MM.1S (cell line): ENCODE results near the gene BEND6.
"Not testable (repeated sequence)": the region's sequence is repeated elsewhere in the genome, so short reads cannot be mapped to it uniquely, and the experiment has no call there.

Source experiments
- EZH2 ChIP-seq: fragments of 300-600 bp; sonication (generic); optimal IDR thresholded peaks from 2 replicates; pipeline ENCODE3; 2017; ENCODE audit warnings: low read depth, mild to moderate bottlenecking, antibody characterized with exemption, low read length, mixed read lengths
- EZH2phosphoT487 ChIP-seq: fragments of 300-600 bp; sonication (generic); IDR thresholded peaks from 2 replicates; pipeline ENCODE4 v1.6.1; 2018; ENCODE audit warnings: antibody characterized with exemption, low read length
- TF ChIP-seq, protein P1 (sequence below): fragments of 300-600 bp; sonication (generic); IDR thresholded peaks from 2 replicates; pipeline ENCODE4 v1.5.1; 2016; ENCODE audit warnings: antibody characterized with exemption, low read length, mixed read lengths

DNA sequence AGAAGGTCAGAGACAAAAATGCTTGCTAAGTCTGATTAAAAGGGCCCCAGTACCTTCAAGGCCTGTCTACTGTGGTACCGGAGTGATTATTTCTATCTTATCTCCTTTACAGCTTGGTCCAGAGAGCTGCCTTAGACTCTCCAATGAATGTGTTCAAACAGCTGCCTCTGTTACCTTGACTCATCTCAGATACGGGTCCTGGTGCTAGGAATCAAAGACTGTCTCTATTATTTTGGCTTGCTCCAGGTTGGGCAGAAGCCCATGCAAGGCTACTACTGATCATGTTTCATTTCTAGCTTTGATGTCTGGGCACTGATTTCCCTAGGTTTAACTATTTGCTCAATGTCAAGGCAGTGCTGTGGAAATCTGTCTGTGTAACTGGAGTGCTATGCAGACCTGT lies 53.2 kb downstream of the BEND6 start:
- TF ChIP-seq EZH2, EZH2phosphoT487: not testable (repeated sequence)
- TF ChIP-seq, protein P1, sequence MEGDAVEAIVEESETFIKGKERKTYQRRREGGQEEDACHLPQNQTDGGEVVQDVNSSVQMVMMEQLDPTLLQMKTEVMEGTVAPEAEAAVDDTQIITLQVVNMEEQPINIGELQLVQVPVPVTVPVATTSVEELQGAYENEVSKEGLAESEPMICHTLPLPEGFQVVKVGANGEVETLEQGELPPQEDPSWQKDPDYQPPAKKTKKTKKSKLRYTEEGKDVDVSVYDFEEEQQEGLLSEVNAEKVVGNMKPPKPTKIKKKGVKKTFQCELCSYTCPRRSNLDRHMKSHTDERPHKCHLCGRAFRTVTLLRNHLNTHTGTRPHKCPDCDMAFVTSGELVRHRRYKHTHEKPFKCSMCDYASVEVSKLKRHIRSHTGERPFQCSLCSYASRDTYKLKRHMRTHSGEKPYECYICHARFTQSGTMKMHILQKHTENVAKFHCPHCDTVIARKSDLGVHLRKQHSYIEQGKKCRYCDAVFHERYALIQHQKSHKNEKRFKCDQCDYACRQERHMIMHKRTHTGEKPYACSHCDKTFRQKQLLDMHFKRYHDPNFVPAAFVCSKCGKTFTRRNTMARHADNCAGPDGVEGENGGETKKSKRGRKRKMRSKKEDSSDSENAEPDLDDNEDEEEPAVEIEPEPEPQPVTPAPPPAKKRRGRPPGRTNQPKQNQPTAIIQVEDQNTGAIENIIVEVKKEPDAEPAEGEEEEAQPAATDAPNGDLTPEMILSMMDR = not testable (repeated sequence)
